Activated T-cell treated with anti-CD3 and anti-CD28 coated beads, Interleukin-2, amount 50 U/mL, for 4 hours (primary cell): ENCODE results near the gene PARD6G. TPM values are rescaled to one million over a fixed set of nuclear protein-coding genes. Genes with fewer than 3 reads are reported as not detected.
"Not testable (repeated sequence)": the region's sequence is repeated elsewhere in the genome, so short reads cannot be mapped to it uniquely, and the experiment has no call there.

Experiments
- ATAC-seq, 2 donors: fragments of 200-7000 bp; cut with Tn5 transposase; one replicate each; pipeline ENCODE4 v1.10.0; 2021
- DNase-seq: peaks from one replicate; pipeline ENCODE4 v3.0.0-alpha.2; 2020
- H3K27me3 Mint-ChIP-seq: one replicate; pipeline ENCODE4 v1.8.0; 2021; ENCODE audit warnings: low read depth, mixed read lengths
- H3K36me3 Mint-ChIP-seq: one replicate; pipeline ENCODE4 v1.8.0; 2022; ENCODE audit warnings: mixed read lengths; ENCODE audit not compliant: insufficient read depth
- H3K4me1 Mint-ChIP-seq: one replicate; pipeline ENCODE4 v1.8.0; 2021; ENCODE audit warnings: low read depth, mixed read lengths
- H3K4me3 Mint-ChIP-seq: one replicate; pipeline ENCODE4 v1.8.0; 2021; ENCODE audit warnings: mild to moderate bottlenecking, moderate library complexity, mixed read lengths
- H3K9me3 Mint-ChIP-seq: one replicate; pipeline ENCODE4 v1.8.0; 2021; ENCODE audit warnings: mixed read lengths
- total RNA-seq, 3 donors: library from RNA; stranded (reverse); gene quantifications; one replicate each; pipeline ENCODE4 v1.2.1, GENCODE V29; 2021

The PARD6G gene, protein sequence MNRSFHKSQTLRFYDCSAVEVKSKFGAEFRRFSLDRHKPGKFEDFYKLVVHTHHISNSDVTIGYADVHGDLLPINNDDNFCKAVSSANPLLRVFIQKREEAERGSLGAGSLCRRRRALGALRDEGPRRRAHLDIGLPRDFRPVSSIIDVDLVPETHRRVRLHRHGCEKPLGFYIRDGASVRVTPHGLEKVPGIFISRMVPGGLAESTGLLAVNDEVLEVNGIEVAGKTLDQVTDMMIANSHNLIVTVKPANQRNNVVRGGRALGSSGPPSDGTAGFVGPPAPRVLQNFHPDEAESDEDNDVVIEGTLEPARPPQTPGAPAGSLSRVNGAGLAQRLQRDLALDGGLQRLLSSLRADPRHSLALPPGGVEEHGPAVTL
- total RNA-seq = under 1 TPM in 2 of 3 donors, not detected in 1; 0.37 to 0.61 TPM

DNA sequence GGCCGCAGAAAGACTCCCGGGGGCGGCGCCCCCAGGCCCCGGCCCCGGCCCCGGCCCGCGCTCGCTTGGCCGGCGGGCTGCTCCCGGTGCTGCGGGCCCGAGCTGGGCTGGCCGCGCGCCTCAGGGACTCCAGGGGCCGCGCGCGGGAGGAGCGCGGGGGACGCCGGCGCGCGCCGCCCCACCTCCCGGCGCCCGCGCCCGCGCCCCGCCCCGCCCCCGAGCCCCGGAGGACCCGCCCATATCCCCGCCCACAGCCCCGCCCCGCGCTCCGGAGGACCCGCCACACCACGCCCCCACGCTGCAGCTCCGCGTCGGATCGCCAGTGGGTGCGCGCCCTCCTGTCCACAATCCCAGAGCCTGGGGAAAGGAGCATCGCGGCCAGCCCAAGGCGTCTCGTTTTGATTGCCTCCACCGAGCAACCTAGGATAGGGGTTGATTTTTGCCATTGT is at the start of gene PARD6G:
TSS of gene PARD6G (minus strand) at position 122 of the 449 bp plus-strand sequence. CDS start 166 bp downstream, outside the sequence.
- H3K36me3 Mint-ChIP-seq = no peaks in the 10 kb centered on the region
- peaks cover 5% of the 10 kb centered on the region for H3K4me1 Mint-ChIP-seq
- DNase-seq = peak; percentile 46
- no peaks in the 10 kb centered on the region for H3K9me3 Mint-ChIP-seq
- peak; percentile 73 for ATAC-seq
- H3K27me3 Mint-ChIP-seq = peaks cover 34% of the 10 kb centered on the region
- H3K4me3 Mint-ChIP-seq = peak within 1 kb of the TSS; percentile 48

DNA sequence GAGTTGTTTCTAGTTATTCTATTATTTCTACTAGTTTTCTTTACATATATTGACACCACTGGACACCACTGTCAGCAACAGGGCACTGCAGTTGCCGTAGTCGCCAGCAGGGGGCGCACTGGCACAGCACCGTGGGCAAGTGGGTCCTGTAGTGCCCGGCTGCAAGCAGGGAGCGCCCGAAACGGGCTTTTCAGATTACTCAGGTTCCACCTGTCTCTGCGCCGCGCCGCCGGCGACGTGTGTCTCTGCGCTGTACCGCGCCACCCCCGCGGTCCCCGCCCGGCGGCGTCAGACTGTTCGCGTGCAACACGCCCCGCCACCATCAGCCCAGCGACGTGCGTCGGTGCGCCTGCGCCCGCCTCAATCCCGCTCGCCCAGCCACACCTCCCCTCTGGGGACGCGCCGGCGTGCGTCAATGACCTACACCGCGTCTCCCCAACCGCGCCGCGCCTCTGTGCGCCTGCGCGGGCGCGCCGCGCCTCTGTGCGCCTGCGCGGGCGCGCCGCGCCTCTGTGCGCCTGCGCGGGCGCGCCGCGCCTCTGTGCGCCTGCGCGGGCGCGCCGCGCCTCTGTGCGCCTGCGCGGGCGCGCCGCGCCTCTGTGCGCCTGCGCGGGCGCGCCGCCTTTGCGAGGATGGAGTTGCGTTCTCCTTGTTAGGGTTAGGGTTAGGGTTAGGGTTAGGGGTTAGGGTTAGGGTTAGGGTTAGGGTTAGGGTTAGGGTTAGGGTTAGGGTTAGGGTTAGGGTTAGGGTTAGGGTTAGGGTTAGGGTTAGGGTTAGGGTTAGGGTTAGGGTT is 15.1 kb upstream of the PARD6G start:
- not testable (repeated sequence) for H3K4me3 Mint-ChIP-seq, DNase-seq, H3K36me3 Mint-ChIP-seq, H3K9me3 Mint-ChIP-seq, H3K27me3 Mint-ChIP-seq, H3K4me1 Mint-ChIP-seq
- peak in 1 of 2 donors; percentile 43 for ATAC-seq

DNA sequence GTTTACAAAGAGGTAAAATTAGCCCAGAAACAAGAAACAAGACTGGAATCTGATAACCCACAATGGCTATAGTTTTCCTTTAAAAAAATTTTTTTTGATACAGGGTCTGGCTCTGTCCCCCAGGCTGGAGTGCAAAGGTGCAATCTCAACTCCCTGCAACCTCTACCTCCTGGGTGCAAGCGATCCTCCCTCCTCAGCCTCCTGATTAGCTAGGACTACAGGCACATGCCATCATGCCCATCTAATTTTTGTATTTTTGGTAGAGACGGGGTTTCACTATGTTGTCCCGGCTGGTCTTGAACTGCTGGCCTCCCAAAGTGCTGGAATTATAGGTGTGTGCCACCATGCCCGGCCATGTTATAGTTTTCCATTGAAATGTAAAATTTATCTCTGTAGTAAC is 12.3 kb upstream of the PARD6G start:
- Mint-ChIP-seq H3K4me3 (no peak overlapping the region), H3K4me1 (no peaks in the 10 kb centered on the region), H3K27me3 (peaks cover 12% of the 10 kb centered on the region), H3K9me3 (no peaks in the 10 kb centered on the region), H3K36me3 (no peaks in the 10 kb centered on the region)
- ATAC-seq (no peak), DNase-seq (no peak)

DNA sequence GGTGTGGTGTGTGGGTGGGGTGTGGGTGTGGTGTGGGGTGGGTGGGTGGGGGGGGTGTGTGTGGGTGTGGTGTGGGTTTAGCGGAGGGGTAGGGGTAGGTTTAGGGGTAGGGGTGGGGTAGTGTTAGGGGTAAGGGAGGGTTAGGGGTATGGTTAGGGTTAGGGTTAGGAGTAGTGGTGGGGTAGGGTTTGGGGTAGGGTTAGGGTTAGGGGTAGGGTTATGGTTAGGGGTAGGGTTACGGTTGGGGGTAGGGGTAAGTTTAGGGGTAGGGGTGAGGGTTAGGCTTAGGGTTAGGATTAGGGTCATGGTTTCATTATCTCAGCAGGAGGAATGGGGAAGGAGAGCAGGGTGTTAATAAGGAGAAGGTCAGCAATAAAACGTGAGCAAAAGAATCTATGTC is 11.3 kb upstream of the PARD6G start:
- ATAC-seq = no peak
- DNase-seq = no peak
- no peaks in the 10 kb centered on the region for H3K36me3 Mint-ChIP-seq
- H3K4me3 Mint-ChIP-seq = no peak overlapping the region
- H3K27me3 Mint-ChIP-seq = peaks cover 12% of the 10 kb centered on the region
- no peaks in the 10 kb centered on the region for H3K9me3 Mint-ChIP-seq
- H3K4me1 Mint-ChIP-seq = no peaks in the 10 kb centered on the region

DNA sequence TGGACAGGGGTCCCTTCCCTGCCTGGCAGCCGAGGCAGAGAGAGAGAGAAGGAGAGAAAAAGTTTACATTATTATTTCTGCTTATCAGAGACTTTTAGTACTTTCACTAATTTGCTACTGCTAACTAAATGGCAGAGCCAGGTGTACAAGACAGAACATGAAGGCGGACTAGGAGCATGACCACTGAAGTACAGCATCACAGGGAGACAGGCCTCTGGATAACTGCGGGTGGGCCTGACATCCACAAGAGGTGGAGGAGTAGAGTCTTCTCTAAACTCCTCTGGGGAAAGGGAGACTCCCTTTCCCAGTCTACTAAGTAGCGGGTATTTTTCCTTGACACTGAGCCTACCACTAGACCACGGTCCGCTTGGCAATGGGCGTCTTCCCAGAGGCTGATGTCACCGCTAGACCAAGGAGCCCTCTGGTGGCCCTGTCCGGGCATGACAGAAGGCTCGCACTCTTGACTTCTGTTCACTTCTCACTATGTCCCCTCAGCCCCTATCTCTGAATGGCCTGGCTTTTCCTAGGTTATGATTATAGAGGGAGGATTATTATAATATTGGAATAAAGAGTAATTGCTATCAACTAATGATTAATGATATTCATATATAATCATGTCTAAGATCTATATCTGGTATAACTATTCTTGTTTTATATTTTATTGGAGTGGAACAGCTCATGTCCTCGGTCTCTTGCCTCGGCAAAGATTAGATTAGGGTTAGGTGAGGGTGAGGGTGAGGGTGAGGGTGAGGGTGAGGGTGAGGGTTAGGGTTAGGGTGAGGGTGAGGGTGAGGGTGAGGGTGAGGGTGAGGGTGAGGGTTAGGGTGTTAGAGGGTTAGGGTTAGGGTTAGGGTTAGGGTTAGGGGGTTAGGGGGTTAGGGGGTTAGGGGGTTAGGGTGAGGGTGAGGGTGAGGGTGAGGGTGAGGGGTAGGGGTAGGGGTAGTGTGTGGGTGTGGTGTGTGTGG is 10.5 kb upstream of the PARD6G start:
- H3K9me3 Mint-ChIP-seq, H3K4me1 Mint-ChIP-seq, H3K36me3 Mint-ChIP-seq, H3K4me3 Mint-ChIP-seq, ATAC-seq: not testable (repeated sequence)
- DNase-seq = peak; percentile 48
- peaks cover 12% of the 10 kb centered on the region for H3K27me3 Mint-ChIP-seq

DNA sequence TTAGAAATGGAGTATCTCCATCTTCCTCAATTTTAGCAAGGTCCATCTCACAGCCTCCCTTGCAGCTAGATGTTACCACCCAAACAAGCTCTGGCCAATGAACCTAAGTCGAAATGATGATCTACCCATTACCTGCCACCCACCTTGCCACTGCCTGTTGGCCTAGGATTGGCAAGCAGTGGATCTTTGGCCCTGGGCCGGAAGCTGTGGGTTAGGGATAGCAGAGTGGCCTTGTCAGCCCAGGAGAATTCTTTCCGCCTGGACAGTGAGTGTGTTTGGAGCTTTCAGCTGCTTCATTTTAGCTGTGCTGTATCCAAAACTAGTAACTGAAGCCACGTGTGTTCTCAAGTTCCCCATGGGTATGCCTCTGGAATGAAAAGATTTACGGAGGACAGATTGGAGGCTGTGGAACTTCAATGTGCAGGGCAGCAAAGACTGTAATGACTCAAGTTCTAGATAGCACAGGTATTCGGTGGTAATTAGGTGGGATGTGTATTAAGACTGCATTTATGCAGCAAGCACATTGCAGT is 7.7 kb upstream of the PARD6G start:
- ATAC-seq (no peak), DNase-seq (no peak)
- Mint-ChIP-seq H3K36me3 (no peaks in the 10 kb centered on the region), H3K27me3 (peaks cover 12% of the 10 kb centered on the region), H3K4me1 (no peaks in the 10 kb centered on the region), H3K9me3 (no peaks in the 10 kb centered on the region), H3K4me3 (no peak overlapping the region)

DNA sequence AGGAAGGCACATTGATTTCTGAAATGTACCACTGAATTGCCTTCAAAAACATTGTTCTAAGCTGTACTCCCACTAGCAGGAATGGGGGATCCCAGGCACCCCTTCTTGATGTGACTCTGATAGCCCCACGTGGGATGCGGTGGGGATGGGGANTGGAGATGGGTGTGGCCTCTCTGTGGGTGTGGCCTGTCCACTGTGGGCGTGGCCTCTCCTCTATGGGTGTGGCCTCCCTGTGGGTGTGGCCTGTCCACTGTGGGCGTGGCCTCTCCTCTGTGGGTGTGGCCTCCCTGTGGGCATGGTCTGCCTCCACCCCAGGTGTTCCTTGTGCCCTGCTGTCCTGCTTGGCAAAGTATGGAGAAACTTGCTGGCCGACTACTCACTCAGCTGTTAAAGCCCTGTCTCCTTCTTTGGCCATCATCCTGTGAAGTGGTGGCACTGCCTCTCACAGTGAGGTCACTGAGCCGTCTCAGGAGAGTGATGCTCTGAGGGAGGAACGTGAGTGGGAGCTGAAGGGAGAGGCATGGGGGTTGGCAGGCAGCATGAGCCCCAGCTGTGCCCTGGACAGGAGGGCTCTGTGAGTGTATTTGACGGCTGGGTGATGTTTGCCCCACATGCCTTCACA is 6.7 kb upstream of the PARD6G start:
- no peak overlapping the region for H3K4me3 Mint-ChIP-seq
- H3K4me1 Mint-ChIP-seq = no peaks in the 10 kb centered on the region
- H3K9me3 Mint-ChIP-seq = no peaks in the 10 kb centered on the region
- DNase-seq (no peak), ATAC-seq (peak; percentile 71 to 79)
- H3K27me3 Mint-ChIP-seq = peaks cover 8% of the 10 kb centered on the region
- H3K36me3 Mint-ChIP-seq = no peaks in the 10 kb centered on the region

DNA sequence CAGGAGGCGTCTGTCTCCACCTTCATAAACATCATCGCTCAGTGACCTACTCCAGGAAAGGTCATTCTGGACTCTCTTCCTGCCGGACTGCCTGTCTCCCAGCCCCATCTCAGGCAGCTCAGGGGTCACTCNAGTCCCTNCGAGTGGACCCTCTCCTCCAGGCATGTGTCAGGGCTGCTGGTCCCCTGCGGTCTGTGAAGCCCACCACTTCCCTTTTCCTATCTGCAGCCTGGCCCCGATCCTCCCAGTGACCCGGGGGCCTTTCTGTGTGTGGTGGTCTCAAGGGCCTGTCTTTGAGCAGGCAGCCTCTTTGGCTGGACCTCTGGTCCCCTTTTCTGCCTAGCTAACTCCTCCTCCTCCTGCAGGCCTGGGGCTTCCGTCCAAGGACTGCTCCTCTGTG is 5.9 kb upstream of the PARD6G start:
- H3K4me1 Mint-ChIP-seq = no peaks in the 10 kb centered on the region
- peaks cover 8% of the 10 kb centered on the region for H3K27me3 Mint-ChIP-seq
- no peaks in the 10 kb centered on the region for H3K9me3 Mint-ChIP-seq
- ATAC-seq (no peak), DNase-seq (no peak)
- no peaks in the 10 kb centered on the region for H3K36me3 Mint-ChIP-seq
- no peak overlapping the region for H3K4me3 Mint-ChIP-seq

DNA sequence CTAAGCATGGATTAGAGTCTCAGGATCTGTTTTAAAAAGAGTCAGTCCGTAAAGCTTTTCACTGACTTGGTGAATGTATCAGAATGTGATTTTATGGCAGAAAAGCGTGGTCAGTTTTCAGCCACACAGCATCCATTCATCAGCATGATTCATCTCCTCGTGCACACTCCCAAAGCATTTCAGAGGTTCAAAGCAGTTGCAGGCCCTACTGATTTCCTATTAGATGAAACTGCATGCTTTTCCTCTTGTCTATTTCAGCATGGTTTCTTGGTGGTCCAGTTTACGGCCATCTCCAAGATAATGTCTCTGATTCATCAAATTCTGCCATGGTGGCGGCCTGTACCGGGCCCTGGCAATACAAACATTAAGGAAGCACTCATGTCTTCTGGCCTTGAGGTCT is 4.8 kb upstream of the PARD6G start:
- ATAC-seq (no peak), DNase-seq (no peak)
- peaks cover 10% of the 10 kb centered on the region for H3K27me3 Mint-ChIP-seq
- no peaks in the 10 kb centered on the region for H3K36me3 Mint-ChIP-seq
- H3K9me3 Mint-ChIP-seq = no peaks in the 10 kb centered on the region
- no peaks in the 10 kb centered on the region for H3K4me1 Mint-ChIP-seq
- H3K4me3 Mint-ChIP-seq = no peak overlapping the region

DNA sequence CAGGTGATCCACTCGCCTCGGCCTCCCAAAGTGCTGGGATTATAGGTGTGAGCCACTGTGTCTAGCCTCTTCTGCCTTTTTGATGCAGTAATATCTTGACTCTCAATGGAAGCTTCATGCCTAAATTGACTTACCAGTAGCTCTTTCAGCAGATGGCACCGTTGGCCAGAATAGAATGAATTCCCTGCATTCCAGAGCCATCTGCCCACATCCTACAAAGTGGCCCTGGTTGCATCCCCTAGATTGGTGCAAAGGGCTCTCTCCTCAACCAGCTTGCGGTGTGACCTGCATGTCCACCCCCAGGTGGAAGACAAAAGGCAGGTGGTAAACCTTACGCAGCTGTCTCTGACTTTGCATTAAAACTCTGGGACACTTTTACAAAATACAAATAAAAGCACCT is 4.4 kb upstream of the PARD6G start:
- DNase-seq (no peak), ATAC-seq (no peak)
- Mint-ChIP-seq H3K4me3 (no peak overlapping the region), H3K4me1 (no peaks in the 10 kb centered on the region), H3K27me3 (peaks cover 6% of the 10 kb centered on the region), H3K9me3 (no peaks in the 10 kb centered on the region), H3K36me3 (no peaks in the 10 kb centered on the region)

DNA sequence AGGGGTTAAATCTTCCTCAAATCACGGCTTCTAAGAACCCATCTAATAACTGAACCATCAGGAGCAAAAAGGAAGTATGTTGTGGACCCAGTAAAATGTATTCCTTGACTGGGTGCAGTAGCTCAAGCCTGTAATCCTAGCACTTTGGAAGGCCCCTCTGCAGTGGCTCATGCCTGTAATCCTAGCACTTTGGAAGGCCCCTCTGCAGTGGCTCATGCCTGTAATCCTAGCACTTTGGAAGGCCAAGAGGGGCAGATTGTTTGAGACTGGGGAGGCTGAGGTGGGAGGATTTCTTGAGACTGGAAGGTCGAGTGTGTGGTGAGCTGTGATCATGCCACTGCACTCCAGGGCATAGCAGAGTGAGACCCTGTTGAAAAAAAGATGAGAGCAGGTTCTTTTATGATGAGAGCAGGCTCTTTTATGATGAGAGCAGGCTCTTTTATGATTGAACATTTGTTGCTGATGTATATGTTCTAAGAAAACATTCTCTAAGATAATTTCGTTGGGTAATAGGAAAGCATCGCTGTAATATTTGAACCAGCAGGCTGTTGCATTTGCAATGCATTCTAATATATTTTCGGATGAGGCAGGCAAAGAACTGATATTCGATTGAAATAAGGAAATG is 3.5 kb upstream of the PARD6G start:
- H3K4me3 Mint-ChIP-seq = no peak overlapping the region
- ATAC-seq (no peak), DNase-seq (no peak)
- no peaks in the 10 kb centered on the region for H3K9me3 Mint-ChIP-seq
- H3K36me3 Mint-ChIP-seq = no peaks in the 10 kb centered on the region
- peaks cover 4% of the 10 kb centered on the region for H3K4me1 Mint-ChIP-seq
- peaks cover 8% of the 10 kb centered on the region for H3K27me3 Mint-ChIP-seq

DNA sequence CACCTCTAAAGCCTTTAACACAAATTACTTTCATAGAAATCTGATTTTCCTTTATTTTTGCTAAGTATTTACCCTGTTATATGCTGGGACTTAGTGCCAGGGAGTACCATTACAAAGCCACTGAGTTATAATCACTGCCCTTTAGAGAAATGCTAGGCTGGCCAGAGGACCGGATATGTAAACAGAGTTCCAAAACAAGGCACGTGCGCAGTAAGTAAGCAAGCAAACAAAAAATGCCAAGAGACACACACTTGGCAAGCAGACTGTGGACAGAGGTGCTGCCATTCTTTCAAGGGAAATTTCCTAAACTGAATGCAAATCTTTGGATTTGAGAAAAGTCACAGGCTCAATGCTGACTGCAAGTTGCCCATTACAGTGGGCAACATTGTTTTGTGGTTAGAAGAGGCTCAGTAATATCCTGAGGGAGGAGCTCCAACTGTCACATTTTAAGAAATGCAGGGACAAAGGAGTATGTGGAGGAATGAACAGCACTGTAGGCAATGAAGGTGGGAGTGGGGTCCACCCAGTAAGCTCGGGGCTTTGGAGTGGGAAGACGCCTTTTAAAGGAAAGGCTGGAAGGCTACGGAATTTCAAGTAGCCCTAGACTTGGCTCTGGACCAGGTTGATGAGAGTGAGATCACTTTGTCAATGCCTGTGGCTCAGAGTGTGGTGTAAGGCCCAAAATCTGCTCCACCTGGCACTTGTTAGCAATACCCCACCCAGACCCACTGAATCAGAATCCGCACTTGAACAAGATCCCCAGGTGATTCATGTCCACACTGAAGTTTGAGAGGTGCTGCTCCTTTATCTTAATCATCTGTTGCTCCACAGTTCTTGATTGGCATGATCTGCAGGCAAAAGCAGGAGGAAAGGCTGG is 2.1 kb upstream of the PARD6G start:
- Mint-ChIP-seq H3K27me3 (peaks cover 22% of the 10 kb centered on the region), H3K36me3 (no peaks in the 10 kb centered on the region), H3K9me3 (no peaks in the 10 kb centered on the region), H3K4me3 (no peak overlapping the region), H3K4me1 (peaks cover 5% of the 10 kb centered on the region)
- ATAC-seq = no peak
- DNase-seq = no peak
